GM20431 (cell line): ENCODE measurements around the gene MIPOL1.
"Not testable (repeated sequence)": the region's sequence is repeated elsewhere in the genome, so short reads cannot be mapped to it uniquely, and the experiment has no call there.

Experiments used
- in situ Hi-C: fragments of 300-500 bp; cut with MseI, MboI; formaldehyde crosslinking; loops from one replicate; pipeline ENCODE4 v1.15.0; 2020; ENCODE audit warnings: low sequenced_read_pairs; ENCODE audit not compliant: unreplicated experiment

Gene MIPOL1

DNA sequence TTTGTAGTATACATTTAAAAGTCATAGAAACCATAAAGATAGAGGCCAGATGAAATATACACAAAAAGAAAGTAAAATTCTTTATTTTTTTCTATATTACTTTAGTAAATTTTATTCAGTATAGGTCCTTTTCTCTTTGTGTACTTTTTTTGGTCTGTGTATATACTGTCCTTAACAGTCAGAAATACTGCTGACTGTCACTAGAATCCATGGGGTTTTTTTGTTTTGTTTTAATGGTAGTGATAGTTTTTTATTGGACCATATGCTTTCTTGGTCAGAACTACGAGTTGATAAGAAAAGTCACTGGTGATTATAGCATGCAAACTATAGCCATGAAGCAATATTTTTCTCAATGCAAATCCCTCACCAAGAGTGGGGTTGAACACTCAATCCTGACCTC is 231.9 kb downstream of the MIPOL1 start:
- in situ Hi-C loops, result no loop called here

DNA sequence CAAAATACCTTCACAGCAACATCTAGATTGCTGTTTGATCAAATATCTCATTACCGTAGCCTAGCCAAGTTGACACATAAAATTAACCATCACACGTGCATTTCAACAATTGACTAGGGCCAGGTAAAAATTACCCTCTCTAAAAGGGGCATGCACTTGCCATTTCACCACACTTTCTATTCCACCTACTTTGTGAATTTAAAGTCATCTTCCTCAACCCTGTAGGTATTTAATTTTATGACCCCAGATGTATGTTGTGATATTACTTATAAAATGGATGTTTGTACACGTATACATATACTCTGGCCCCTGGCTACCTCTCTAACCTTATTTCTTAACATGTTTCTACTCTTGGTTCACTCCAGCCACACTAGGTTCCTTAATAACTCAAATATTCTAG is 237.1 kb downstream of the MIPOL1 start:
- in situ Hi-C loops, result no loop called here

DNA sequence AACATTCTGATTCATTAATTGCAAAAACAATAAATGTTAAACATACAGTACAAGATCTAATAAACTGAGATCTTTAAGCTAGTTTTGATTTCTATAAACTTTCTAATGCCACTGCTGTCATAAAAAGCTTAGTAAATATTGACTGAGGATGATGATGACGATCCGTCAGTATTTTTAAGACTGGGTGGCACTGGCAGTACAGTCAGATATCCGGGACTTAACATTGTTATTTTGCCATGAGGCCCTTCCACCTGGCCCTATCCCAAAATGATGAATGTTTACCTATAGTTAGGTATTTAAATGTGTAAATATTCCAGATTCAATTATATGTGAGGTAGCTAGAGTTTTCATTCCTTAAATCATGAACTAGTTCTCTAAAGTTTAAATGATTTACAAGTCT is 238.8 kb downstream of the MIPOL1 start:
- in situ Hi-C loops, result no loop called here

GRCh38 chr14:37437490-37437889 is 239.8 kb downstream of the MIPOL1 start:
- in situ Hi-C loops, result no loop called here

GRCh38 chr14:37438444-37438843 is 240.7 kb downstream of the MIPOL1 start:
- in situ Hi-C loops, result no loop called here

- in situ Hi-C loops, result no loop called here
Measured at GRCh38 chr14:37443461-37443860, 245.7 kb downstream of the MIPOL1 start.

DNA sequence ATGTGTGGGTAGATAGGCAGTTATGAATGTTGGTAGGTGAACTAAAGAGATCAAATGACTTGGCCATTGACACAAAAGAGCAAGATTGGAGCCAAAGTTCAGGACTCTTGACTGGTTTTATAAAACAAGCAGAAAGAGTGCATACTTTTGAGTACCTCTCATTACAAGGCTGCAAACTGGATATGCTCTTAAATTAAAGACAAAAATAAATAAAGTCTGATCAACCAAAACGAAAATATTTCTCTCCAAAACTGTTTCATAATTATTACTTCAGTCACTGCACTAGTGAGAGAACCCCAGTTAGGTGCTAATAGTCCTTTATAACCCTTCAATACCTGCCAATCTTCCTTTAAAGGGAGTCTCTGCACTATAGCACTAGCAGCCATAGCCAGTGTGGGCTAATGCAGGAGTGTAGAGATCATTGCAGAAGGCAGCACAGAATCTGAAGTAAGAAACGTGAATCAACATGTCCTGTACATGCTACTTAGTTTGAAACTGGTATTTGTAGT is 250.2 kb downstream of the MIPOL1 start:
- in situ Hi-C loops, result no loop called here

DNA sequence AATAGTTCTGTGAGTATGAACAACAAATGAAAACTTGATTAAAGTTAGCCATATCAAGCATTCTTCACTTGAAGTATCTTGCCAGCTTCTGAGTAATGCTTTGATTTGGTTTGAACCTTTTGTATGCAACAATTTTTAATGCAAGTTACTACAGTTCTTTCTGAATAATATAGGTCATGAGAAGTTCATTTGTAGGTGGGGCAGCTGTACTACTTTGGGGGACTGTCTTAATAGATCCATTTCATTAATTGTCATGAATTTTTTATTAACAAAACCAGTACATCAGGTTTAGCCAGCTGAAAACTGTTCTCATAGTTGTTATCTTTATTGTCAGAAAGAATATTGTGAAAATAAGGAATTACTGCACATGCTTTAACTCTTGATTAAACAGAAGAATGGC is 254.6 kb downstream of the MIPOL1 start:
- in situ Hi-C loops, result no loop called here

- in situ Hi-C loops, result no loop called here
Measured at GRCh38 chr14:37453985-37454384, 256.2 kb downstream of the MIPOL1 start.

DNA sequence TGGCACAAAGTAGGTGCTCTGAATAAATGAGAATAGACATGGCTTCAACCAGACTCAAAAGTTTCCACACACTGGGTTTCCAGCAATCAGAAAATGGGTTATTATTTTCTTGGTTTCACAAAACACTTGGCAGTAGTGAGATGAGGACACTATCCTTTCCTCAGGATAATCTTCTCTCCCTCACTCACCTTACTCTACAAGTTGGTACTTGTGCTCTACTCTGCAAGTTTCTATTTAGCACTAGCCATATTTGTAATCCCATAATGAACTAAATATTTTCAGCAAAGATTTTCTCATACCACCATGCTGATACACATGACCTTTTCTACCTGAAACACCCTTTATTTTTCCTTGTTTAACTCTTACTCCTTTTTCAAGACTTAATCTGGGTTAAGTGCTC is 259.6 kb downstream of the MIPOL1 start:
- in situ Hi-C loops, result no loop called here

GRCh38 chr14:37462426-37462825 is 264.7 kb downstream of the MIPOL1 start:
- in situ Hi-C loops, result not testable (repeated sequence)

DNA sequence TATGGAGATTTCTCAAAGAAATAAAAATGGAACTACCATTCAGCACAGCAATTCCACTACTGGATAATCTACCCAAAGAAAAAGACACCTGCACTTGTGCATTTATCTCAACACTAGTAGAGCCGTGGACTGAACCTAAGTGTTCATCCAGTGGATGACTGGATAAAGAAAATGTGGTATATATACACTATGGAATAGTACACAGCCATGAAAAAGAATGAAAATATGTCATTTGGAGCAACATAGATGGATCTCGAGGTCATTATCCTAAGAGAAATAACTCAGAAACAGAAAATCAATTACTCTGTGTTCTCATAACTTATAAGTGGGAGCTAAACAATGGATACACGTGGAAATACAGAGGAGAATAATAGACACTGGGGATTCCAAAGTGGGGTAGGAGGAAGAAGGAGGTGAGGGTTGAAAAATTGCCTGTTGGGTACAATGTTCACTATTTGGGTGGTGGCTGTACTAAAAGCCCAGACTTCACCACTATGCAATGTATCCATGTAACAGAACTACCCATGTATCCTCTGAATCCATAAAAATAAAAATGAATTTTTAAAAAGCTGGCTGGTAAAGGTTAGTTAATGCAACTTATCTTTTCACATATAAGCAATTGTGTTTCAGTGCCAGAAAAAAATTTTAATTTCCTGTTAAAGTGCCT is 266.6 kb downstream of the MIPOL1 start:
- in situ Hi-C loops, result no loop called here

GRCh38 chr14:37466003-37466622 is 268.4 kb downstream of the MIPOL1 start:
- in situ Hi-C loops, result no loop called here

GRCh38 chr14:37466623-37467088 is 268.9 kb downstream of the MIPOL1 start:
- in situ Hi-C loops, result no loop called here

- in situ Hi-C loops, result no loop called here
Measured at GRCh38 chr14:37469650-37470049, 271.9 kb downstream of the MIPOL1 start.

DNA sequence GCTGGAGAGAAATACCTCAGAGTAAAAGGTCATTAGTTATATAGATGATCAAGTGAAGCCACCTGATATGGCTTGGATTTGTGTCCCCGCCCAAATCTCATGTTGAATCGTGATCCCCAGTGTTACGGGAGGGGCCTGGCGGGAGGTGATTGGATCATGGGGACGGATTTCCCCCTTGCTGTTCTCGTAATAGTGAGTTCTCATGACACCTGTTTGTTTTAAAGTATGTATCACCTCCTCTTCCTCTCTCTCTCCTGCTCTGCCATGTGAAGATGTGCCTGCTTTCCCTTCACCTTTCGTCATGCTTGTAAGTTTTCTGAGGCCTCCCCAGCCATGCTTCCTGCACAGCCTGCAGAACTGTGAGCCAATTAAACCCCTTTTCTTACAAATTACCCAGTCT is 272.5 kb downstream of the MIPOL1 start:
- in situ Hi-C loops, result no loop called here

GRCh38 chr14:37472906-37473305 is 275.2 kb downstream of the MIPOL1 start:
- in situ Hi-C loops, result no loop called here

DNA sequence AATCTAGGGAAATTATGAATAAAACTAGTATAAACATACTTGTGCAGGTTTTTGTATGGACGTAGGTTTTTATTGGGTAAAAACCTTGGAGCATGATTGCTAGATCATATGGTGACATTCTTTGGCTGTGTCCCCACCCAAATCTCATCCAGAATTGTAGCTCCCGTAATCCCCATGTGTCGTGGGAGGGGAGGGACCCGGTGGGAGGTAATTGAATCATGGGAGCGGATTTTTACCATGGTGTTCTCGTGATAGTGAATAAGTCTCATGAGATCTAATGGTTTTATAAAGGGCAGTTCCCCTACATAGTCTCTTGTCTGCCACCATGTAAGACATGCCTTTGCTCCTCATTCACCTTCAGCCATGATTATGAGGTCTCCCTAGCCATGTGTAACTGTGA is 276.5 kb downstream of the MIPOL1 start:
- in situ Hi-C loops, result no loop called here

GRCh38 chr14:37480446-37481290 is 282.9 kb downstream of the MIPOL1 start:
- in situ Hi-C loops, result no loop called here

GRCh38 chr14:37482428-37482827 is 284.7 kb downstream of the MIPOL1 start:
- in situ Hi-C loops, result no loop called here

GRCh38 chr14:37483672-37484071 is 285.9 kb downstream of the MIPOL1 start:
- in situ Hi-C loops, result no loop called here
